Neuronal stem cell (in vitro differentiated cells): ENCODE measurements around the gene OR5B21.

ENCODE experiments used
- DNase-seq: peaks from one replicate; pipeline ENCODE4 v3.0.0-alpha.2; 2013; ENCODE audit warnings: low spot score
- H2AFZ ChIP-seq: one replicate; pipeline ENCODE4 v1.6.1; 2013; ENCODE audit warnings: mild to moderate bottlenecking, low read length, inconsistent platforms
- H2AK5ac ChIP-seq: 2 replicates; pipeline ENCODE4 v1.6.1; 2013; ENCODE audit warnings: low read depth, mild to moderate bottlenecking, inconsistent platforms, low read length, moderate library complexity, mixed read lengths
- H2BK120ac ChIP-seq: 2 replicates; pipeline ENCODE4 v1.6.1; 2013; ENCODE audit warnings: low read depth, mild to moderate bottlenecking, inconsistent platforms, low read length, moderate library complexity, mixed read lengths
- H2BK12ac ChIP-seq: one replicate; pipeline ENCODE4 v1.6.1; 2013; ENCODE audit warnings: low read length, inconsistent platforms
- H2BK15ac ChIP-seq: 2 replicates; pipeline ENCODE4 v1.6.1; 2013; ENCODE audit warnings: mild to moderate bottlenecking, low read length, inconsistent platforms, mixed read lengths
- H2BK5ac ChIP-seq: one replicate; pipeline ENCODE4 v1.6.1; 2013; ENCODE audit warnings: inconsistent platforms, mild to moderate bottlenecking, low read length, moderate library complexity
- H3K14ac ChIP-seq: one replicate; pipeline ENCODE4 v1.6.1; 2013; ENCODE audit warnings: low read length, inconsistent platforms
- H3K18ac ChIP-seq: 2 replicates; pipeline ENCODE4 v1.6.1; 2013; ENCODE audit warnings: low read length, inconsistent platforms
- H3K23ac ChIP-seq: 2 replicates; pipeline ENCODE4 v1.6.1; 2013; ENCODE audit warnings: low read depth, mild to moderate bottlenecking, mixed read lengths, low read length, inconsistent platforms; ENCODE audit not compliant: poor library complexity
- H3K27ac ChIP-seq: replicated peaks from 3 replicates; pipeline ENCODE4 v1.5.1; 2013; ENCODE audit warnings: low read length, inconsistent platforms
- H3K27me3 ChIP-seq, 3 experiments: 2 replicates each; pipeline ENCODE4 v1.6.1; 2013; ENCODE audit warnings: low read length in 3 of 3, mild to moderate bottlenecking in 2 of 3, inconsistent platforms in 1 of 3, low read depth in 1 of 3, mixed read lengths in 1 of 3, moderate library complexity in 1 of 3; ENCODE audit not compliant: control insufficient read depth in 3 of 3, insufficient read depth in 3 of 3
- H3K36me3 ChIP-seq, 2 donors: replicated peaks in 1 of 2; 2 replicates each; pipeline ENCODE4 v1.6.1; 2013; ENCODE audit warnings: low read length in 2 of 2; ENCODE audit not compliant: control insufficient read depth in 2 of 2, insufficient read depth in 2 of 2
- H3K4ac ChIP-seq: 2 replicates; pipeline ENCODE4 v1.6.1; 2013; ENCODE audit warnings: inconsistent platforms, mild to moderate bottlenecking, low read length, moderate library complexity
- H3K4me1 ChIP-seq, 2 donors: 1 replicate in 1 of 2; 2 replicates in 1 of 2; pipeline ENCODE4 v1.6.1; 2013; ENCODE audit warnings: low read length in 2 of 2, low read depth in 1 of 2; ENCODE audit not compliant: control insufficient read depth in 2 of 2, insufficient read depth in 1 of 2
- H3K4me2 ChIP-seq: one replicate; pipeline ENCODE4 v1.6.1; 2013; ENCODE audit warnings: mild to moderate bottlenecking, low read length, inconsistent platforms; ENCODE audit not compliant: insufficient read depth, poor library complexity, severe bottlenecking
- H3K4me3 ChIP-seq, 2 donors: 2 replicates each; pipeline ENCODE4 v1.5.1; 2013; ENCODE audit warnings: low read length in 2 of 2, mild to moderate bottlenecking in 2 of 2, inconsistent platforms in 1 of 2, moderate library complexity in 1 of 2
- H3K79me1 ChIP-seq: one replicate; pipeline ENCODE4 v1.6.1; 2013; ENCODE audit warnings: low read depth, mild to moderate bottlenecking, inconsistent platforms, low read length, moderate library complexity
- H3K9ac ChIP-seq: one replicate; pipeline ENCODE4 v1.6.1; 2013; ENCODE audit warnings: mild to moderate bottlenecking, low read depth, low read length, inconsistent platforms; ENCODE audit not compliant: poor library complexity
- H3K9me3 ChIP-seq, 2 donors: replicated peaks in 1 of 2; 2 replicates each; pipeline versions ENCODE3 to v1.6.1; 2013; ENCODE audit warnings: low read length in 2 of 2, mild to moderate bottlenecking in 2 of 2, inconsistent platforms in 1 of 2, low read depth in 1 of 2, mixed read lengths in 1 of 2, moderate library complexity in 1 of 2; ENCODE audit not compliant: control insufficient read depth in 2 of 2, insufficient read depth in 1 of 2
- H4K8ac ChIP-seq: one replicate; pipeline ENCODE4 v1.6.1; 2013; ENCODE audit warnings: low read depth, mild to moderate bottlenecking, inconsistent platforms, low read length, moderate library complexity
- H4K91ac ChIP-seq: one replicate; pipeline ENCODE4 v1.6.1; 2013; ENCODE audit warnings: low read length, low read depth, mild to moderate bottlenecking, inconsistent platforms; ENCODE audit not compliant: poor library complexity
- WGBS, 2 donors: extraction: QIAGEN DNeasy Blood & Tissue Kit; methylation state at CpG; one replicate each; pipeline ENCODE4 v1.1.7; 2013; ENCODE audit warnings: missing lambda C conversion rate in 2 of 2, mixed read lengths in 1 of 2; ENCODE audit not compliant: insufficient read length in 2 of 2, insufficient replicate concordance in 1 of 2; ENCODE audit errors: extremely low coverage in 2 of 2; 5-methylcytosine and 5-hydroxymethylcytosine counted together

The OR5B21 gene

GRCh38 chr11:58497951-58498350 is 10.0 kb downstream of the OR5B21 start:
- Histone ChIP-seq H3K4me3 (no peak overlapping the region), H2BK120ac (no peak overlapping the region), H3K4me2 (no peak overlapping the region), H3K9me3 (no peaks in the 10 kb centered on the region), H2BK5ac (no peak overlapping the region), H3K23ac (no peak overlapping the region), H3K36me3 (no peaks in the 10 kb centered on the region), H3K9ac (no peak overlapping the region), H2BK15ac (no peak overlapping the region), H3K27ac (no peak overlapping the region), H3K14ac (no peak overlapping the region), H3K4ac (no peak overlapping the region), H2AK5ac (no peak overlapping the region), H3K4me1 (peaks cover 0 to 3% of the 10 kb centered on the region in 2 donors), H3K27me3 (no peaks in the 10 kb centered on the region), H4K91ac (no peak overlapping the region), H3K18ac (no peak overlapping the region), H2BK12ac (no peak overlapping the region), H3K79me1 (no peaks in the 10 kb centered on the region), H2AFZ (no peak overlapping the region), H4K8ac (no peak overlapping the region)
- no peak for DNase-seq
- WGBS, 2 donors = no CpG with 5 or more reads among the region's 2 CpGs

GRCh38 chr11:58495906-58496305 is 12.0 kb downstream of the OR5B21 start:
- H3K4me1 ChIP-seq = peaks cover 0 to 3% of the 10 kb centered on the region in 2 donors
- DNase-seq = no peak
- no peak overlapping the region for H3K27ac ChIP-seq
- no peaks in the 10 kb centered on the region for H3K79me1 ChIP-seq
- no peak overlapping the region for H2BK15ac ChIP-seq
- no peak overlapping the region for H3K23ac ChIP-seq
- H3K4me3 ChIP-seq = no peak overlapping the region
- WGBS, 2 donors = no CpG with 5 or more reads among the region's 2 CpGs
- peaks cover 0 to 2% (median 0%) of the 10 kb centered on the region in 3 experiments for H3K27me3 ChIP-seq
- H3K9ac ChIP-seq = no peak overlapping the region
- no peak overlapping the region for H2BK120ac ChIP-seq
- H2BK5ac ChIP-seq = no peak overlapping the region
- H2AK5ac ChIP-seq = no peak overlapping the region
- no peak overlapping the region for H3K14ac ChIP-seq
- H3K18ac ChIP-seq = no peak overlapping the region
- no peak overlapping the region for H4K91ac ChIP-seq
- no peak overlapping the region for H3K4me2 ChIP-seq
- no peak overlapping the region for H2AFZ ChIP-seq
- H4K8ac ChIP-seq = no peak overlapping the region
- no peaks in the 10 kb centered on the region for H3K9me3 ChIP-seq
- no peak overlapping the region for H3K4ac ChIP-seq
- no peak overlapping the region for H2BK12ac ChIP-seq
- H3K36me3 ChIP-seq = peaks cover 0 to 1% of the 10 kb centered on the region in 2 donors

GRCh38 chr11:58494101-58494500 is 13.8 kb downstream of the OR5B21 start:
- no peak overlapping the region for H3K14ac ChIP-seq
- peaks cover 0 to 3% of the 10 kb centered on the region in 2 donors for H3K4me1 ChIP-seq
- H3K36me3 ChIP-seq = peaks cover 0 to 1% of the 10 kb centered on the region in 2 donors
- no peaks in the 10 kb centered on the region for H3K9me3 ChIP-seq
- no peak overlapping the region for H4K8ac ChIP-seq
- no peak overlapping the region for H3K4me2 ChIP-seq
- no peak overlapping the region for H3K23ac ChIP-seq
- no peak overlapping the region for H3K9ac ChIP-seq
- no peak overlapping the region for H2AK5ac ChIP-seq
- no peak overlapping the region for H2AFZ ChIP-seq
- no peak overlapping the region for H2BK5ac ChIP-seq
- H3K27me3 ChIP-seq = peaks cover 0 to 2% (median 0%) of the 10 kb centered on the region in 3 experiments
- no peak overlapping the region for H2BK15ac ChIP-seq
- no peak overlapping the region for H3K4me3 ChIP-seq
- no peak overlapping the region for H2BK120ac ChIP-seq
- no peak overlapping the region for H3K18ac ChIP-seq
- DNase-seq = no peak
- no peak overlapping the region for H2BK12ac ChIP-seq
- no peak overlapping the region for H3K27ac ChIP-seq
- no peak overlapping the region for H3K4ac ChIP-seq
- no peak overlapping the region for H4K91ac ChIP-seq
- H3K79me1 ChIP-seq = no peaks in the 10 kb centered on the region

GRCh38 chr11:58493676-58494075 is 14.2 kb downstream of the OR5B21 start:
- Histone ChIP-seq H3K4me1 (peaks cover 0 to 3% of the 10 kb centered on the region in 2 donors), H3K4me3 (no peak overlapping the region), H2BK5ac (no peak overlapping the region), H3K27me3 (peaks cover 0 to 2% (median 0%) of the 10 kb centered on the region in 3 experiments), H2BK15ac (no peak overlapping the region), H4K91ac (no peak overlapping the region), H3K36me3 (peaks cover 0 to 1% of the 10 kb centered on the region in 2 donors), H3K4ac (no peak overlapping the region), H3K9ac (no peak overlapping the region), H3K27ac (no peak overlapping the region), H3K9me3 (no peaks in the 10 kb centered on the region), H4K8ac (no peak overlapping the region), H3K18ac (no peak overlapping the region), H2AFZ (no peak overlapping the region), H3K14ac (no peak overlapping the region), H2AK5ac (no peak overlapping the region), H3K79me1 (no peaks in the 10 kb centered on the region), H3K4me2 (no peak overlapping the region), H3K23ac (no peak overlapping the region), H2BK12ac (no peak overlapping the region), H2BK120ac (no peak overlapping the region)
- no CpG with 5 or more reads among the region's 2 CpGs for WGBS, 2 donors
- DNase-seq = no peak
